HUES6 (cell line): ENCODE measurements around the gene GALNT17.

ENCODE experiments used
- H3K27ac ChIP-seq: 2 replicates; pipeline ENCODE4 v1.7.0; 2013; ENCODE audit warnings: low read depth, mild to moderate bottlenecking, low read length, inconsistent platforms
- H3K27me3 ChIP-seq: 2 replicates; pipeline ENCODE4 v1.6.1; 2013; ENCODE audit warnings: low read length; ENCODE audit not compliant: control insufficient read depth, insufficient read depth
- H3K36me3 ChIP-seq: 2 replicates; pipeline ENCODE4 v1.6.1; 2013; ENCODE audit warnings: low read length; ENCODE audit not compliant: control insufficient read depth, insufficient read depth
- H3K4me1 ChIP-seq: 2 replicates; pipeline ENCODE4 v1.6.1; 2013; ENCODE audit warnings: low read length; ENCODE audit not compliant: control insufficient read depth, insufficient read depth
- H3K4me3 ChIP-seq: 2 replicates; pipeline ENCODE4 v1.5.1; 2013; ENCODE audit warnings: low read depth, low read length
- H3K9ac ChIP-seq: one replicate; pipeline ENCODE4 v1.6.1; 2013; ENCODE audit warnings: mild to moderate bottlenecking, low read length
- H3K9me3 ChIP-seq: 2 replicates; pipeline ENCODE4 v1.6.1; 2013; ENCODE audit warnings: low read depth, low read length; ENCODE audit not compliant: control insufficient read depth, insufficient read depth

The GALNT17 gene

GRCh38 chr7:71419546-71420337, 287.8 kb downstream of the GALNT17 start:
- no peak overlapping the region for H3K27ac ChIP-seq
- H3K4me3 ChIP-seq = no peak overlapping the region
- peaks cover 73% of the 10 kb centered on the region for H3K36me3 ChIP-seq
- H3K9ac ChIP-seq = no peak overlapping the region
- no peaks in the 10 kb centered on the region for H3K9me3 ChIP-seq
- H3K4me1 ChIP-seq = 0 out of 2 replicates have a peak, but pooled peaks cover 3% of the 10 kb centered on the region
- no peaks in the 10 kb centered on the region for H3K27me3 ChIP-seq

GRCh38 chr7:71422104-71422503, 290.2 kb downstream of the GALNT17 start:
- Histone ChIP-seq H3K9ac (no peak overlapping the region), H3K4me3 (no peak overlapping the region), H3K9me3 (no peaks in the 10 kb centered on the region), H3K27ac (no peak overlapping the region), H3K36me3 (peaks cover 68% of the 10 kb centered on the region), H3K4me1 (0 out of 2 replicates have a peak, but pooled peaks cover 3% of the 10 kb centered on the region), H3K27me3 (no peaks in the 10 kb centered on the region)

GRCh38 chr7:71424166-71425035, 292.5 kb downstream of the GALNT17 start:
- Histone ChIP-seq H3K4me1 (0 out of 2 replicates have a peak, but pooled peaks cover 3% of the 10 kb centered on the region), H3K9ac (no peak overlapping the region), H3K27ac (no peak overlapping the region), H3K4me3 (no peak overlapping the region), H3K27me3 (no peaks in the 10 kb centered on the region), H3K9me3 (no peaks in the 10 kb centered on the region), H3K36me3 (peaks cover 53% of the 10 kb centered on the region)

GRCh38 chr7:71429083-71429482, 297.1 kb downstream of the GALNT17 start:
- Histone ChIP-seq H3K27ac (no peak overlapping the region), H3K27me3 (no peaks in the 10 kb centered on the region), H3K4me1 (peaks cover under 1% of the 10 kb centered on the region; the same call in 1 of the 2 replicates), H3K9me3 (no peaks in the 10 kb centered on the region), H3K9ac (no peak overlapping the region), H3K4me3 (no peak overlapping the region), H3K36me3 (peaks cover 47% of the 10 kb centered on the region)

GRCh38 chr7:71430246-71430645, 298.3 kb downstream of the GALNT17 start:
- Histone ChIP-seq H3K9ac (no peak overlapping the region), H3K27me3 (no peaks in the 10 kb centered on the region), H3K4me1 (peaks cover 5% of the 10 kb centered on the region; the same call in 1 of the 2 replicates), H3K36me3 (peaks cover 49% of the 10 kb centered on the region), H3K27ac (no peak overlapping the region), H3K9me3 (no peaks in the 10 kb centered on the region), H3K4me3 (no peak overlapping the region)

GRCh38 chr7:71439321-71439720, 307.4 kb downstream of the GALNT17 start:
- Histone ChIP-seq H3K9me3 (peaks cover 19% of the 10 kb centered on the region), H3K9ac (no peak overlapping the region), H3K36me3 (peaks cover 19% of the 10 kb centered on the region), H3K4me1 (peaks cover 14% of the 10 kb centered on the region), H3K27ac (no peak overlapping the region), H3K4me3 (no peak overlapping the region), H3K27me3 (no peaks in the 10 kb centered on the region)

- H3K27ac ChIP-seq = no peak overlapping the region
- H3K4me1 ChIP-seq = peaks cover 20% of the 10 kb centered on the region
- H3K4me3 ChIP-seq = no peak overlapping the region
- no peaks in the 10 kb centered on the region for H3K27me3 ChIP-seq
- no peak overlapping the region for H3K9ac ChIP-seq
- peaks cover 10% of the 10 kb centered on the region for H3K9me3 ChIP-seq
- no peaks in the 10 kb centered on the region for H3K36me3 ChIP-seq
Observed at GRCh38 chr7:71442492-71443190, 310.7 kb downstream of the GALNT17 start.

- no peak overlapping the region for H3K9ac ChIP-seq
- H3K4me1 ChIP-seq = peaks cover 23% of the 10 kb centered on the region
- H3K27ac ChIP-seq = no peak overlapping the region
- H3K36me3 ChIP-seq = no peaks in the 10 kb centered on the region
- peaks cover 6% of the 10 kb centered on the region for H3K9me3 ChIP-seq
- H3K27me3 ChIP-seq = no peaks in the 10 kb centered on the region
- no peak overlapping the region for H3K4me3 ChIP-seq
Observed at GRCh38 chr7:71443191-71443530, 311.2 kb downstream of the GALNT17 start.

GRCh38 chr7:71444130-71444529, 312.2 kb downstream of the GALNT17 start:
- H3K9ac ChIP-seq = no peak overlapping the region
- H3K4me3 ChIP-seq = no peak overlapping the region
- H3K27me3 ChIP-seq = no peaks in the 10 kb centered on the region
- no peaks in the 10 kb centered on the region for H3K36me3 ChIP-seq
- H3K9me3 ChIP-seq = peaks cover 4% of the 10 kb centered on the region; the same call in 1 of the 2 replicates
- H3K27ac ChIP-seq = no peak overlapping the region
- peaks cover 23% of the 10 kb centered on the region for H3K4me1 ChIP-seq

GRCh38 chr7:71453630-71454029, 321.7 kb downstream of the GALNT17 start:
- no peak overlapping the region for H3K4me3 ChIP-seq
- H3K9ac ChIP-seq = no peak overlapping the region
- H3K4me1 ChIP-seq = peaks cover 26% of the 10 kb centered on the region
- H3K9me3 ChIP-seq = no peaks in the 10 kb centered on the region
- no peaks in the 10 kb centered on the region for H3K36me3 ChIP-seq
- H3K27me3 ChIP-seq = no peaks in the 10 kb centered on the region
- H3K27ac ChIP-seq = no peak overlapping the region
